Smooth muscle cell of bladder (primary cell): ENCODE results near the gene ZC3H18. TPM values are rescaled to one million over a fixed set of nuclear protein-coding genes. Genes with fewer than 3 reads are reported as not detected.

Experiments used
- total RNA-seq: library from RNA; depleted of rRNA; stranded (reverse); fragments of >200 nt; gene quantifications from 2 replicates; pipeline ENCODE4 v1.2.3, GENCODE V29; 2014

ZC3H18 gene
- total RNA-seq = 8.0 and 9.8 TPM in 2 replicates

GRCh38 chr16:88569985-88570690 is at the start of gene ZC3H18:
Gene ZC3H18, plus strand, starts transcription at chr16:88570403. Its CDS starts 6,721 bp downstream, at chr16:88577124.

GRCh38 chr16:88638323-88639230 is 68.4 kb downstream of the ZC3H18 start, which contains the start of gene IL17C:
Gene IL17C, plus strand, starts transcription at chr16:88638572. Its CDS starts 70 bp downstream, at chr16:88638642.

GRCh38 chr16:88650749-88651275 is 80.6 kb downstream of the ZC3H18 start, which contains the start of gene CYBA:
Gene CYBA, minus strand, starts transcription at chr16:88651053. Its CDS starts 40 bp downstream, at chr16:88651013.

GRCh38 chr16:88662843-88663606 is 92.8 kb downstream of the ZC3H18 start, which contains the start of gene MVD:
Gene MVD, minus strand, starts transcription at chr16:88663091. Its CDS starts 11 bp downstream, at chr16:88663080.

Other genes with a start within 250 kb of the ZC3H18 start
- 2.0 and 4.6 TPM in 2 replicates for gene ZNF469, start 187.4 kb upstream of the ZC3H18 start, total RNA-seq
- gene ZFPM1, start 117.1 kb upstream of the ZC3H18 start, total RNA-seq = 1.6 and 2.1 TPM in 2 replicates
- gene IL17C, start 68.2 kb downstream of the ZC3H18 start, total RNA-seq = not detected in 2 replicates
- 311 and 407 TPM in 2 replicates for gene CYBA, start 80.7 kb downstream of the ZC3H18 start, total RNA-seq
- gene MVD, start 92.7 kb downstream of the ZC3H18 start, total RNA-seq = 117 and 128 TPM in 2 replicates
- under 0.01 TPM in 1 of 2 replicates, not detected in the other for gene SNAI3, start 116.1 kb downstream of the ZC3H18 start, total RNA-seq
- 11.0 and 14.8 TPM in 2 replicates for gene RNF166, start 136.0 kb downstream of the ZC3H18 start, total RNA-seq
- gene CTU2, start 136.1 kb downstream of the ZC3H18 start, total RNA-seq = 14.6 and 21.0 TPM in 2 replicates
- gene PIEZO1, start 214.8 kb downstream of the ZC3H18 start, total RNA-seq = 117 and 159 TPM in 2 replicates
- 1.2 and 1.6 TPM in 2 replicates for gene CDT1, start 233.4 kb downstream of the ZC3H18 start, total RNA-seq
- gene APRT, start 241.5 kb downstream of the ZC3H18 start, total RNA-seq = 61.8 and 78.5 TPM in 2 replicates